Activated CD8-positive, alpha-beta T cell treated with anti-CD3 and anti-CD28 coated beads for 36 hours (primary cell): ENCODE data around the gene WDR73. TPM values are rescaled to one million over a fixed set of nuclear protein-coding genes. Genes with fewer than 3 reads are reported as not detected.

ENCODE experiments used
- ATAC-seq: fragments of 200-7000 bp; cut with Tn5 transposase; one replicate; pipeline ENCODE4 v1.10.0; 2021; ENCODE audit warnings: mild to moderate bottlenecking, moderate library complexity
- CTCF ChIA-PET: fragments of 350-600 bp; sonication (Branson Sonifier 250); formaldehyde crosslinking; loops from one replicate; lab custom pipeline; 2021; ENCODE audit warnings: antibody characterized with exemption; lab: Charles Lee
- POLR2A ChIA-PET: fragments of 350-600 bp; sonication (Branson Sonifier 250); formaldehyde crosslinking; loops from one replicate; lab custom pipeline; 2021; ENCODE audit warnings: antibody characterized with exemption; lab: Charles Lee
- DNase-seq: peaks from one replicate; pipeline ENCODE4 v3.0.0-alpha.2; 2020
- H3K27ac Mint-ChIP-seq: one replicate; pipeline ENCODE4 v1.8.0; 2021; ENCODE audit warnings: mild to moderate bottlenecking, mixed read lengths
- H3K27me3 Mint-ChIP-seq: one replicate; pipeline ENCODE4 v1.8.0; 2021; ENCODE audit warnings: mixed read lengths
- H3K36me3 Mint-ChIP-seq: one replicate; pipeline ENCODE4 v1.8.0; 2021; ENCODE audit warnings: low read depth, mixed read lengths
- H3K4me1 Mint-ChIP-seq: one replicate; pipeline ENCODE4 v1.8.0; 2021; ENCODE audit warnings: low read depth, mixed read lengths
- H3K4me3 Mint-ChIP-seq: one replicate; pipeline ENCODE4 v1.8.0; 2021; ENCODE audit warnings: mild to moderate bottlenecking, moderate library complexity, mixed read lengths
- H3K9me3 Mint-ChIP-seq: one replicate; pipeline ENCODE4 v1.8.0; 2021; ENCODE audit warnings: mixed read lengths
- CTCF ChIP-seq: fragments of 200-600 bp; IDR thresholded peaks from one replicate; pipeline ENCODE4 v1.8.0; 2022; ENCODE audit warnings: antibody characterized with exemption, mild to moderate bottlenecking
- intact Hi-C: fragments of 100-400 bp; cut with micrococcal nuclease; formaldehyde crosslinking; loops from one replicate; pipeline ENCODE4 v1.10.0; 2022
- total RNA-seq, 2 experiments: library from RNA; stranded (reverse); gene quantifications; one replicate each; pipeline ENCODE4 v1.2.3, GENCODE V29; 2021

The WDR73 gene
- total RNA-seq, 2 experiments from 2014 or later = 12.4 to 12.5 TPM

- intact Hi-C loops = no loop called here
- Mint-ChIP-seq H3K36me3 (peaks cover 36% of the 10 kb centered on the region), H3K4me1 (peaks cover 40% of the 10 kb centered on the region), H3K27me3 (no peaks in the 10 kb centered on the region), H3K9me3 (no peaks in the 10 kb centered on the region), H3K27ac (peak overlapping the region; percentile 80), H3K4me3 (no peak overlapping the region)
- ChIA-PET CTCF (interaction anchor here (1.4 kb wide), 1 partner anchor 14 kb away, joined by 3 read pairs; no protein-coding TSS in a partner anchor), POLR2A (interaction anchor here (0.9 to 1.4 kb wide), 4 partner anchors 9 to 113 kb away, joined by 3 to 5 read pairs (median 3); partner anchors contain the start of gene ZSCAN2)
- no peak for DNase-seq
- TF ChIP-seq CTCF = no peak
- ATAC-seq = no peak
Measured at GRCh38 chr15:84668221-84668982, 14.3 kb upstream of the WDR73 start.

DNA sequence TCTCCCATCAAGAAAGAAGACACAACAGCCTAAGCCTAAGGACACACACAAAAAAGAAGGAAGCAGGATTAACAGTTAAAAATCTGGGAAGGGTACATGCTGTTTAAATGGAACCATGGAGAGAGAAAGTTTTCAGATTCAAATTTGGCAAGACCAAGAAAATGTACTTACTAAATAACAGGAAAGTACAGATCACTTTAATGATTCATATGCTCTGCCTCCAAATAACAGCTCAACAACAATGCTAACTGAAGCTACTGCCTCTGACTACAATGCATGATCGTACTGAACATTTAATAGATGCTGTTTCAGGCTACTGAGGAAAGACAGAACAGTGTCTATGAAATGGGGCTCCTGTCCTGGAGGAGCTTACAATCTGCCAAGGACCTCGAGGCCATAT lies 12.3 kb upstream of the WDR73 start:
- Mint-ChIP-seq H3K4me1 (peaks cover 33% of the 10 kb centered on the region), H3K36me3 (peaks cover 30% of the 10 kb centered on the region), H3K4me3 (no peak overlapping the region), H3K27me3 (no peaks in the 10 kb centered on the region), H3K9me3 (no peaks in the 10 kb centered on the region), H3K27ac (peak overlapping the region; percentile 63)
- POLR2A ChIA-PET = interaction anchor here (1.0 kb wide), 2 partner anchors 12 to 83 kb away, joined by 3 to 4 read pairs; partner anchors contain the start of gene WDR73
- intact Hi-C loops = no loop called here
- no peak for ATAC-seq
- no peak for TF ChIP-seq CTCF
- CTCF ChIA-PET = interaction anchor here (0.9 kb wide), 1 partner anchor 118 kb away, joined by 4 read pairs; no protein-coding TSS in a partner anchor
- no peak for DNase-seq

DNA sequence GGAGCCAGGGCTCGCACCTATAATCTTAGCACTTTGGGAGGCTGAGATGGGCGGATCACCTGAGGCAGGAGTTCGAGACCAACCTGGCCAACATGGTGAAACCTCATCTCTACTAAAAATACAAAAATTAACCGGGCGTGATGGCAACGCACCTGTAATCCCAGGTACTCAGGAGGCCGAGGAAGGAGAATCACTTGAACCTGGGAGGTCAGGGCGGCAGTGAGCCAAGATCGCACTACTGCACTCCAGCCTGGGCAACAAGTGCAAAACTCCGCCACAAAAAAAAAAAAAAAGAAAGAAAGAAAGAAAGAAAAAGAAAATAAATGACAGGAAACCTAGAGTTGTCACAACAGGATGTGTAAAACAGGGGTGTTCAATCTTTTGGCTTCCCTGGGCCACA lies 6.9 kb upstream of the WDR73 start:
- H3K36me3 Mint-ChIP-seq = peaks cover 7% of the 10 kb centered on the region
- no peak for DNase-seq
- intact Hi-C loops = no loop called here
- no peak overlapping the region for H3K4me3 Mint-ChIP-seq
- TF ChIP-seq CTCF = no peak
- POLR2A ChIA-PET = no interaction called here
- peaks cover 23% of the 10 kb centered on the region for H3K4me1 Mint-ChIP-seq
- CTCF ChIA-PET = interaction anchor here (1.0 to 1.4 kb wide), 2 partner anchors 10 to 56 kb away, joined by 3 read pairs; no protein-coding TSS in a partner anchor
- no peaks in the 10 kb centered on the region for H3K9me3 Mint-ChIP-seq
- ATAC-seq = no peak
- no peaks in the 10 kb centered on the region for H3K27me3 Mint-ChIP-seq
- no peak overlapping the region for H3K27ac Mint-ChIP-seq

DNA sequence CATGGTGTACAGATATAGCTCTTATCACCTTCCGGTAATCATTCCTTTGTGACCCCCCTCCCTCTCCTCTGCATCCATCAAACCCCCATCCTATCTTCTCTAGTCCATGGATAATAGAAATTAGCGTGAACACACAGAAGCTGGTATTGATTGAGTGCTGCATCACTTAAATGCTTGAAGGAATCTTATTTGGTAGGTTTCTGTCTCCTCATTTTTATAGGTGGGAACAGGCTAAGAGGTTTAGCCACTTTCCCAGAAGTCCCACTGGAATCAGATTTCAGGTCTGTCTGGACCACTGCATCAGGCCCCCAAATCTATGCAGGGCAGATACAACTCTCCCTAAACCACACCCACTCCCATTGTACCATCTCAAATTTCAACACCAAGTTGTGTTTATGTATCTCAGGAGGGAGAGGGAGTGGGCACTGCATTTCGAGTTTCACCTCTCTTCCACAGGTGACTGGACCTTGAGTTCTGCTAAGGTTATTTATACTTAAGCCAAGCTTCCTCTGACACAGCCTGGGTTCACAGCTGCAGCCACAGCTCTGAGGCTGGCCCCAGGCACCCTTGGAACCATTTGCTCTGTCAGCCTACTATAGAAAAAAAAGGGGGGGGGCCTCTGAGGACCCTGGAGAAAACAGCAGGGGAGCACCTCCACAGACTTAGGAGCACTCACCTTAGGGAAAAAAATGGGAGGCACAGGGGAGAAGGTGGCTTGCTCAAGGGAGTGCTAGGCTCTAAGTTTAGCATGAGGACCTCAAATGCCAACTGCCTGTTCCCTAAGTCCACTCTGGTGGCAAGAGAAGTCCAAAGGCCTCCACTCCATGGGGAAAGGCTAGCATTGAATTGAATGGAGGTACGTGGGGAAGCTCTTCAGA lies 6.1 kb upstream of the WDR73 start:
- Mint-ChIP-seq H3K9me3 (no peaks in the 10 kb centered on the region), H3K4me3 (no peak overlapping the region), H3K27me3 (no peaks in the 10 kb centered on the region), H3K27ac (no peak overlapping the region), H3K4me1 (peaks cover 23% of the 10 kb centered on the region), H3K36me3 (peaks cover 3% of the 10 kb centered on the region)
- DNase-seq (no peak), ATAC-seq (no peak)
- ChIA-PET CTCF (interaction anchor here (0.8 to 1.7 kb wide), 7 partner anchors 9 to 268 kb away, joined by 3 to 6 read pairs (median 3); no protein-coding TSS in a partner anchor), POLR2A (interaction anchor here (0.8 to 1.6 kb wide), 2 partner anchors 9 to 26 kb away, joined by 3 to 5 read pairs; no protein-coding TSS in a partner anchor)
- intact Hi-C loops = loop anchor here (5.0 to 10.0 kb wide), 3 partner anchors 87 to 215 kb away; partner anchors contain the start of gene ZNF592
- TF ChIP-seq CTCF = no peak
